H1 (cell line): ENCODE measurements around the gene FNDC11. TPM values are rescaled to one million over a fixed set of nuclear protein-coding genes. Genes with fewer than 3 reads are reported as not detected.

ENCODE experiments used
- CTCF ChIA-PET: fragments of 300-600 bp; sonication (Branson Sonifier 250); formaldehyde crosslinking; loops from one replicate; lab custom pipeline; 2021; ENCODE audit not compliant: partially characterized antibody; lab: Charles Lee
- POLR2A ChIA-PET: fragments of 300-600 bp; sonication (Branson Sonifier 250); formaldehyde crosslinking; loops from one replicate; lab custom pipeline; 2021; ENCODE audit warnings: inconsistent platforms; ENCODE audit not compliant: partially characterized antibody; lab: Charles Lee
- DNase-seq, 2 experiments: peaks; one replicate each; pipeline versions ENCODE4 v3.0.0 to v3.0.0-alpha.2; 2010 to 2022; ENCODE audit warnings: low spot score in 2 of 2, low read depth in 1 of 2, mixed read lengths in 1 of 2
- FAIRE-seq: peaks from 2 replicates; lab custom pipeline; 2011; peaks lifted over from hg19 to GRCh38; lab: Jason Lieb, UNC
- H2AFZ ChIP-seq: 2 replicates; pipeline ENCODE4 v1.8.1; 2012; ENCODE audit warnings: low read length, inconsistent platforms
- H2AK5ac ChIP-seq: 2 replicates; pipeline ENCODE4 v1.6.1; 2013; ENCODE audit warnings: low read depth, low read length
- H2BK120ac ChIP-seq: replicated peaks from 2 replicates; pipeline ENCODE3; 2013; ENCODE audit warnings: low read depth, low read length, inconsistent platforms
- H2BK12ac ChIP-seq: 2 replicates; pipeline ENCODE4 v1.6.1; 2013; ENCODE audit warnings: low read depth, low read length
- H2BK15ac ChIP-seq: 2 replicates; pipeline ENCODE4 v1.6.1; 2013; ENCODE audit warnings: low read length
- H2BK20ac ChIP-seq: 2 replicates; pipeline ENCODE4 v1.6.1; 2013; ENCODE audit warnings: low read length
- H2BK5ac ChIP-seq: 2 replicates; pipeline ENCODE4 v1.6.1; 2013; ENCODE audit warnings: low read depth, low read length
- H3K14ac ChIP-seq: 2 replicates; pipeline ENCODE4 v1.6.1; 2013; ENCODE audit warnings: inconsistent platforms; ENCODE audit not compliant: insufficient read length
- H3K18ac ChIP-seq: 2 replicates; pipeline ENCODE4 v1.6.1; 2013; ENCODE audit warnings: low read length; ENCODE audit errors: extremely low read depth
- H3K23ac ChIP-seq: 2 replicates; pipeline ENCODE4 v1.6.1; 2013; ENCODE audit warnings: inconsistent platforms; ENCODE audit not compliant: insufficient read length
- H3K23me2 ChIP-seq: 2 replicates; pipeline ENCODE4 v1.6.1; 2013; ENCODE audit warnings: low read depth, low read length
- H3K27ac ChIP-seq: 2 replicates; pipeline ENCODE4 v1.6.1; 2011; ENCODE audit warnings: low read depth, low read length, inconsistent platforms
- H3K27me3 ChIP-seq, 4 experiments: replicated peaks in 1 of 4; 1 replicate in 1 of 4; 2 replicates in 3 of 4; pipeline versions ENCODE4 v1.6.1 to v1.8.1; 2011 to 2013; ENCODE audit warnings: low read length in 3 of 4, mild to moderate bottlenecking in 3 of 4, inconsistent platforms in 2 of 4, mixed read lengths in 2 of 4, moderate library complexity in 1 of 4; ENCODE audit not compliant: control insufficient read depth in 3 of 4, insufficient read depth in 3 of 4; ENCODE audit errors: extremely low read depth in 1 of 4
- H3K36me3 ChIP-seq, 4 experiments: 2 replicates each; pipeline versions ENCODE4 v1.6.1 to v1.8.1; 2011 to 2013; ENCODE audit warnings: mild to moderate bottlenecking in 4 of 4, low read length in 3 of 4, moderate library complexity in 2 of 4, control low read depth in 1 of 4, inconsistent platforms in 1 of 4; ENCODE audit not compliant: insufficient read depth in 4 of 4, control insufficient read depth in 2 of 4
- H3K4ac ChIP-seq: replicated peaks from 2 replicates; pipeline ENCODE3; 2013; ENCODE audit warnings: low read length, low read depth, mixed read lengths, inconsistent platforms; ENCODE audit not compliant: insufficient read length
- H3K4me1 ChIP-seq, 4 experiments: replicated peaks in 1 of 4; 1 replicate in 1 of 4; 2 replicates in 3 of 4; pipeline versions ENCODE4 v1.6.1 to v1.8.1; 2011 to 2013; ENCODE audit warnings: low read length in 3 of 4, inconsistent platforms in 2 of 4, mixed read lengths in 1 of 4; ENCODE audit not compliant: insufficient read depth in 4 of 4, control insufficient read depth in 3 of 4
- H3K4me2 ChIP-seq, 2 experiments: 2 replicates each; pipeline versions ENCODE4 v1.6.1 to v1.8.1; 2011 to 2013; ENCODE audit warnings: low read depth in 2 of 2, low read length in 2 of 2, control low read depth in 1 of 2, inconsistent platforms in 1 of 2, mild to moderate bottlenecking in 1 of 2; ENCODE audit not compliant: insufficient read depth in 1 of 2
- H3K4me3 ChIP-seq, 4 experiments: fragments of 200-600, 300-600 bp in 1 of 4; sonication (generic), shearing (Covaris generic), sonication (Bioruptor Twin) in 1 of 4; 2 replicates each; pipeline versions ENCODE4 v1.5.1 to v1.8.1; 2011 to 2016; ENCODE audit warnings: low read length in 4 of 4, low read depth in 3 of 4, control low read depth in 2 of 4, inconsistent platforms in 2 of 4, mild to moderate bottlenecking in 2 of 4, mixed read lengths in 1 of 4, moderate library complexity in 1 of 4; ENCODE audit not compliant: insufficient read depth in 2 of 4; ENCODE audit errors: extremely low read depth in 1 of 4
- H3K56ac ChIP-seq: replicated peaks from 2 replicates; pipeline ENCODE3; 2013; ENCODE audit warnings: low read depth, mild to moderate bottlenecking, mixed read lengths, low read length, inconsistent platforms; ENCODE audit not compliant: insufficient read length
- H3K79me1 ChIP-seq: 2 replicates; pipeline ENCODE4 v1.6.1; 2013; ENCODE audit warnings: low read depth, low read length, control low read depth
- H3K79me2 ChIP-seq, 2 experiments: 2 replicates each; pipeline versions ENCODE4 v1.6.1 to v1.8.1; 2012 to 2013; ENCODE audit warnings: low read length in 2 of 2, mild to moderate bottlenecking in 2 of 2, inconsistent platforms in 1 of 2; ENCODE audit not compliant: insufficient read depth in 2 of 2, control insufficient read depth in 1 of 2
- H3K9ac ChIP-seq, 4 experiments: replicated peaks in 1 of 4; 1 replicate in 1 of 4; 2 replicates in 3 of 4; pipeline versions ENCODE4 v1.6.1 to v1.8.1; 2011 to 2013; ENCODE audit warnings: low read depth in 3 of 4, low read length in 3 of 4, control low read depth in 2 of 4, mild to moderate bottlenecking in 2 of 4, moderate library complexity in 2 of 4, inconsistent platforms in 1 of 4; ENCODE audit errors: extremely low read depth in 1 of 4
- H3K9me3 ChIP-seq, 2 experiments: 2 replicates each; pipeline versions ENCODE4 v1.6.1 to v1.8.1; 2012 to 2013; ENCODE audit warnings: mild to moderate bottlenecking in 2 of 2, moderate library complexity in 2 of 2, control low read depth in 1 of 2, inconsistent platforms in 1 of 2, low read depth in 1 of 2, low read length in 1 of 2, mixed read lengths in 1 of 2; ENCODE audit not compliant: insufficient read depth in 2 of 2
- H4K20me1 ChIP-seq, 2 experiments: replicated peaks in 1 of 2; 2 replicates each; pipeline versions ENCODE3 to v1.8.1; 2011 to 2013; ENCODE audit warnings: inconsistent platforms in 2 of 2, low read length in 2 of 2, mild to moderate bottlenecking in 1 of 2; ENCODE audit not compliant: insufficient read depth in 2 of 2, control insufficient read depth in 1 of 2
- H4K5ac ChIP-seq: 2 replicates; pipeline ENCODE4 v1.6.1; 2013; ENCODE audit warnings: low read length, low read depth, mixed read lengths, inconsistent platforms; ENCODE audit not compliant: insufficient read length
- H4K8ac ChIP-seq: 2 replicates; pipeline ENCODE4 v1.8.0; 2013; ENCODE audit warnings: mild to moderate bottlenecking, moderate library complexity, low read length, inconsistent platforms; ENCODE audit not compliant: insufficient read depth; ENCODE audit errors: extremely low read depth
- H4K91ac ChIP-seq: replicated peaks from 2 replicates; pipeline ENCODE3; 2013; ENCODE audit warnings: low read length, mixed read lengths, inconsistent platforms; ENCODE audit not compliant: insufficient read length
- ATF2 ChIP-seq: IDR thresholded peaks from 2 replicates; pipeline ENCODE4 v1.6.1; 2012; ENCODE audit warnings: low read length, inconsistent platforms
- EP300 ChIP-seq, 2 experiments: IDR thresholded peaks; 1 replicate in 1 of 2; 2 replicates in 1 of 2; pipeline ENCODE4 v1.6.1; 2011 to 2012; ENCODE audit warnings: low read depth in 2 of 2, low read length in 2 of 2, mild to moderate bottlenecking in 2 of 2, borderline replicate concordance in 1 of 2, inconsistent platforms in 1 of 2, moderate library complexity in 1 of 2
- KDM5A ChIP-seq: fragments of 200-600 bp; IDR thresholded peaks from 2 replicates; pipeline ENCODE4 v1.7.1; 2012; ENCODE audit warnings: mild to moderate bottlenecking, low read length, inconsistent platforms, mixed read lengths
- MAX ChIP-seq: IDR thresholded peaks from 2 replicates; pipeline ENCODE4 v1.6.1; 2012; ENCODE audit warnings: inconsistent platforms
- RAD21 ChIP-seq, 2 experiments: IDR thresholded peaks in 1 of 2; conservative IDR thresholded peaks in 1 of 2; 2 replicates each; pipeline ENCODE4 v1.6.1; 2011; ENCODE audit warnings: low read depth in 2 of 2, low read length in 2 of 2, improper control_type of control experiment in 1 of 2, inconsistent platforms in 1 of 2, mild to moderate bottlenecking in 1 of 2, moderate library complexity in 1 of 2
- SIRT6 ChIP-seq: IDR thresholded peaks from one replicate; pipeline ENCODE4 v1.7.1; 2012; ENCODE audit warnings: low read length, inconsistent platforms
- SP4 ChIP-seq: IDR thresholded peaks from 2 replicates; pipeline ENCODE4 v1.6.1; 2012; ENCODE audit warnings: low read length, inconsistent platforms
- TCF12 ChIP-seq: IDR thresholded peaks from 2 replicates; pipeline ENCODE4 v1.6.1; 2011; ENCODE audit warnings: low read depth, mild to moderate bottlenecking, low read length
- USF2 ChIP-seq: IDR thresholded peaks from 2 replicates; pipeline ENCODE4 v1.6.1; 2011; ENCODE audit warnings: low read length, improper control_type of control experiment
- WGBS, 2 experiments: shearing (Covaris generic) in 1 of 2; methylation state at CpG; one replicate each; pipeline versions ENCODE4 v1.1.6 to v1.1.7; 2013 to 2015; ENCODE audit warnings: low lambda C conversion rate in 2 of 2, mixed read lengths in 2 of 2, inconsistent platforms in 1 of 2, low coverage in 1 of 2, missing lambda C conversion rate in 1 of 2; ENCODE audit not compliant: insufficient replicate concordance in 2 of 2, insufficient coverage in 1 of 2, insufficient read length in 1 of 2; ENCODE audit errors: extremely low coverage in 1 of 2, missing lambda C conversion rate in 1 of 2; 5-methylcytosine and 5-hydroxymethylcytosine counted together
- polyA plus RNA-seq, 7 experiments: library from polyadenylated mRNA; depleted of rRNA in 3 of 7; stranded (reverse) in 5 of 7; unstranded in 2 of 7; fragments of >200 nt in 5 of 7; fragments of 200-250 nt in 2 of 7; gene quantifications; 1 replicate in 5 of 7; 2 replicates in 1 of 7; 4 replicates in 1 of 7; pipeline versions ENCODE4 v1.2.1 to v1.2.3, GENCODE V29; 2011 to 2013; ENCODE audit warnings: missing spikeins in 2 of 7, mixed read lengths in 2 of 7
- total RNA-seq: library from RNA; stranded (reverse); fragmentation: NEBNext Ultra II Directional; extraction: Animal tissue kit (Norgen Biotek cat#: 25700); gene quantifications from 2 replicates; pipeline ENCODE4 v1.2.1, GENCODE V29; 2021

The FNDC11 gene
- total and polyA plus RNA-seq, 2 of the 8 experiments (the other 6 are each of a cell fraction or from before 2014, with no cell fraction given) = 2.6 to 8.8 TPM

GRCh38 chr20:63551068-63551467, 2.9 kb upstream of the FNDC11 start:
- Histone ChIP-seq H3K18ac (no peak overlapping the region), H3K4ac (no peak overlapping the region), H2AFZ (no peak overlapping the region), H3K9ac (no peak overlapping the region), H2BK5ac (no peak overlapping the region), H4K5ac (no peak overlapping the region), H4K20me1 (peaks cover 0 to 1% of the 10 kb centered on the region in 2 experiments), H3K79me1 (no peaks in the 10 kb centered on the region), H2AK5ac (peak overlapping the region; percentile 32; the same call in 1 of the 2 replicates), H3K27ac (no peak overlapping the region), H2BK12ac (peak overlapping the region; percentile 53; the same call in 1 of the 2 replicates), H3K14ac (no peak overlapping the region), H2BK120ac (peak overlapping the region; percentile 61), H3K4me1 (peaks cover 0 to 36% (median 18%) of the 10 kb centered on the region in 4 experiments; a peak in 6 of 7 replicates), H3K79me2 (no peaks in the 10 kb centered on the region), H2BK15ac (no peak overlapping the region), H3K4me3 (no peak overlapping the region), H2BK20ac (peak overlapping the region; percentile 89), H3K27me3 (no peaks in the 10 kb centered on the region; a peak in 1 of 7 replicates), H3K4me2 (no peak overlapping the region), H3K9me3 (no peaks in the 10 kb centered on the region), H3K36me3 (no peaks in the 10 kb centered on the region), H3K23ac (no peak overlapping the region), H4K8ac (no peak overlapping the region; the same call in 1 of the 2 replicates), H3K56ac (no peak overlapping the region), H4K91ac (peak overlapping the region; percentile 73), H3K23me2 (peaks cover 4% of the 10 kb centered on the region; the same call in 1 of the 2 replicates)
- DNase-seq = no peak
- POLR2A ChIA-PET = interaction anchor here (0.8 to 2.2 kb wide), 5 partner anchors 9 to 390 kb away, joined by 3 to 7 read pairs (median 3); partner anchors contain the start of genes PTK6 and STMN3
- 83% methylated on average over 9 of the region's 9 CpGs; no CpG with 5 or more reads in 1 of the 2 experiments for WGBS, 2 experiments
- no peak for FAIRE-seq
- CTCF ChIA-PET = interaction anchor here (0.6 to 3.3 kb wide), 6 partner anchors 13 to 91 kb away, joined by 3 to 22 read pairs (median 4); partner anchors contain the start of gene PTK6
- TF ChIP-seq EP300 (IDR thresholded peaks at IDR 0.05; ENCODE audit: borderline replicate concordance in 1 of 2, low read depth in 2 of 2, low read length in 2 of 2) (no peak), SIRT6 (no peak), TCF12 (no peak), SP4 (no peak), MAX (no peak), USF2 (no peak), ATF2 (no peak), RAD21 (IDR thresholded peaks at IDR 0.05 in 1 of 2, conservative IDR thresholded peaks at IDR 0.05 in 1 of 2; ENCODE audit: low read depth in 2 of 2, low read length in 2 of 2) (no peak), KDM5A (no peak)
